CD4-positive, alpha-beta T cell (primary cell): ENCODE measurements around the gene NFYC. TPM values are rescaled to one million over a fixed set of nuclear protein-coding genes. Genes with fewer than 3 reads are reported as not detected.

ENCODE experiments used
- ATAC-seq: fragments of 200-7000 bp; cut with Tn5 transposase; one replicate; pipeline ENCODE4 v1.10.0; 2022; ENCODE audit warnings: mild to moderate bottlenecking; ENCODE audit not compliant: poor library complexity
- CTCF ChIA-PET: fragments of 350-600 bp; sonication (Branson Sonifier 250); formaldehyde crosslinking; loops from one replicate; lab custom pipeline; 2021; ENCODE audit warnings: antibody characterized with exemption, inconsistent platforms; lab: Charles Lee
- POLR2A ChIA-PET: fragments of 350-600 bp; sonication (Branson Sonifier 250); formaldehyde crosslinking; loops from one replicate; lab custom pipeline; 2021; ENCODE audit warnings: antibody characterized with exemption, inconsistent platforms; lab: Charles Lee
- DNase-seq, 14 experiments: peaks; one replicate each; pipeline ENCODE4 v3.0.0-alpha.2; 2013 to 2020; ENCODE audit warnings: mixed read lengths in 2 of 14
- H3K27ac ChIP-seq, 2 donors: one replicate each; pipeline versions ENCODE4 v1.5.1 to v1.7.0; 2013; ENCODE audit warnings: low read length in 2 of 2, low read depth in 1 of 2, mild to moderate bottlenecking in 1 of 2
- H3K27me3 ChIP-seq, 2 experiments: 1 replicate in 1 of 2; 2 replicates in 1 of 2; pipeline versions ENCODE4 v1.6.1 to v1.7.0; 2013; ENCODE audit warnings: low read length in 2 of 2, control low read depth in 1 of 2, mild to moderate bottlenecking in 1 of 2, moderate library complexity in 1 of 2; ENCODE audit not compliant: insufficient read depth in 2 of 2, control insufficient read depth in 1 of 2
- H3K36me3 ChIP-seq: one replicate; pipeline ENCODE4 v1.6.1; 2013; ENCODE audit warnings: low read length, control low read depth; ENCODE audit not compliant: insufficient read depth
- H3K4me1 ChIP-seq: one replicate; pipeline ENCODE4 v1.6.1; 2013; ENCODE audit warnings: low read length, control low read depth; ENCODE audit not compliant: insufficient read depth
- H3K4me3 ChIP-seq: one replicate; pipeline ENCODE4 v1.5.1; 2013; ENCODE audit warnings: mild to moderate bottlenecking, low read length, moderate library complexity
- H3K9me3 ChIP-seq, 2 experiments: 1 replicate in 1 of 2; 2 replicates in 1 of 2; pipeline versions ENCODE4 v1.6.1 to v1.7.0; 2013; ENCODE audit warnings: low read length in 2 of 2, mild to moderate bottlenecking in 2 of 2, control low read depth in 1 of 2, moderate library complexity in 1 of 2; ENCODE audit not compliant: control insufficient read depth in 1 of 2, insufficient read depth in 1 of 2
- H3K27ac Mint-ChIP-seq: one replicate; pipeline ENCODE4 v1.8.0; 2020; ENCODE audit warnings: mixed read lengths
- H3K27me3 Mint-ChIP-seq: one replicate; pipeline ENCODE4 v1.8.0; 2021; ENCODE audit warnings: mixed read lengths
- H3K36me3 Mint-ChIP-seq: one replicate; pipeline ENCODE4 v1.8.0; 2021; ENCODE audit warnings: low read depth, mixed read lengths
- H3K4me1 Mint-ChIP-seq: one replicate; pipeline ENCODE4 v1.8.0; 2021; ENCODE audit warnings: low read depth, mixed read lengths
- H3K4me3 Mint-ChIP-seq: one replicate; pipeline ENCODE4 v1.8.0; 2020; ENCODE audit warnings: mild to moderate bottlenecking, mixed read lengths
- H3K9me3 Mint-ChIP-seq: one replicate; pipeline ENCODE4 v1.8.0; 2020; ENCODE audit warnings: mixed read lengths
- intact Hi-C, 2 experiments: fragments of 100-400 bp; cut with DNase I in 1 of 2; cut with micrococcal nuclease in 1 of 2; formaldehyde crosslinking; loops; one replicate each; pipeline versions ENCODE4 v1.15.1 to v1.9.0; 2023 to 2025; cut with DNase I, micrococcal nuclease
- total RNA-seq, 174 experiments: library from RNA in 2 of 174; stranded (reverse) in 2 of 174; gene quantifications; one replicate each; pipeline ENCODE4 v1.2.3 and lab custom pipeline; 2021 to 2026
- TF ChIP-seq, protein P1 (sequence below): fragments of 200-600 bp; IDR thresholded peaks from one replicate; pipeline ENCODE4 v1.8.0; 2022; ENCODE audit warnings: antibody characterized with exemption, mild to moderate bottlenecking

Gene NFYC
- total RNA-seq, 2 experiments from 2014 or later: 28.6 to 35.2 TPM

- Histone ChIP-seq H3K27me3 (no peaks in the 10 kb centered on the region), H3K36me3 (peaks cover 85% of the 10 kb centered on the region), H3K9me3 (no peaks in the 10 kb centered on the region), H3K4me3 (no peak overlapping the region), H3K27ac (no peak overlapping the region), H3K4me1 (no peaks in the 10 kb centered on the region)
- H3K4me3 Mint-ChIP-seq: no peak overlapping the region
- ChIA-PET CTCF (no interaction called here), POLR2A (interaction anchor here (0.8 kb wide), 1 partner anchor 61 kb away, joined by 4 read pairs; the partner anchor contains the start of gene NFYC)
- intact Hi-C loops: no loop called here
- no peaks in the 10 kb centered on the region for H3K27me3 Mint-ChIP-seq
- H3K4me1 Mint-ChIP-seq: peaks cover 7% of the 10 kb centered on the region
- no peaks in the 10 kb centered on the region for H3K9me3 Mint-ChIP-seq
- H3K36me3 Mint-ChIP-seq: peaks cover 94% of the 10 kb centered on the region
- DNase-seq (no peak), ATAC-seq (no peak)
- TF ChIP-seq, protein P1, sequence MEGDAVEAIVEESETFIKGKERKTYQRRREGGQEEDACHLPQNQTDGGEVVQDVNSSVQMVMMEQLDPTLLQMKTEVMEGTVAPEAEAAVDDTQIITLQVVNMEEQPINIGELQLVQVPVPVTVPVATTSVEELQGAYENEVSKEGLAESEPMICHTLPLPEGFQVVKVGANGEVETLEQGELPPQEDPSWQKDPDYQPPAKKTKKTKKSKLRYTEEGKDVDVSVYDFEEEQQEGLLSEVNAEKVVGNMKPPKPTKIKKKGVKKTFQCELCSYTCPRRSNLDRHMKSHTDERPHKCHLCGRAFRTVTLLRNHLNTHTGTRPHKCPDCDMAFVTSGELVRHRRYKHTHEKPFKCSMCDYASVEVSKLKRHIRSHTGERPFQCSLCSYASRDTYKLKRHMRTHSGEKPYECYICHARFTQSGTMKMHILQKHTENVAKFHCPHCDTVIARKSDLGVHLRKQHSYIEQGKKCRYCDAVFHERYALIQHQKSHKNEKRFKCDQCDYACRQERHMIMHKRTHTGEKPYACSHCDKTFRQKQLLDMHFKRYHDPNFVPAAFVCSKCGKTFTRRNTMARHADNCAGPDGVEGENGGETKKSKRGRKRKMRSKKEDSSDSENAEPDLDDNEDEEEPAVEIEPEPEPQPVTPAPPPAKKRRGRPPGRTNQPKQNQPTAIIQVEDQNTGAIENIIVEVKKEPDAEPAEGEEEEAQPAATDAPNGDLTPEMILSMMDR: no peak
- no peak overlapping the region for H3K27ac Mint-ChIP-seq
Measured at GRCh38 chr1:40751802-40752201, 60.3 kb downstream of the NFYC start.

- H3K27me3 ChIP-seq: no peaks in the 10 kb centered on the region
- intact Hi-C loops: no loop called here
- H3K27me3 Mint-ChIP-seq: no peaks in the 10 kb centered on the region
- TF ChIP-seq, protein P1: no peak
- H3K4me3 ChIP-seq: no peak overlapping the region
- H3K9me3 Mint-ChIP-seq: no peaks in the 10 kb centered on the region
- no peaks in the 10 kb centered on the region for H3K9me3 ChIP-seq
- H3K4me1 ChIP-seq: no peaks in the 10 kb centered on the region
- H3K4me1 Mint-ChIP-seq: peaks cover 7% of the 10 kb centered on the region
- POLR2A ChIA-PET: interaction anchor here (0.6 to 0.9 kb wide), 2 partner anchors 61 to 654 kb away, joined by 3 to 5 read pairs; partner anchors contain the start of gene NFYC
- H3K27ac Mint-ChIP-seq: no peak overlapping the region
- peaks cover 87% of the 10 kb centered on the region for H3K36me3 ChIP-seq
- DNase-seq (no peak), ATAC-seq (no peak)
- no peak overlapping the region for H3K27ac ChIP-seq
- no peak overlapping the region for H3K4me3 Mint-ChIP-seq
- CTCF ChIA-PET: no interaction called here
- peaks cover 92% of the 10 kb centered on the region for H3K36me3 Mint-ChIP-seq
Measured at GRCh38 chr1:40753142-40753882, 61.8 kb downstream of the NFYC start.

GRCh38 chr1:40754201-40754600 is 62.7 kb downstream of the NFYC start:
- Histone ChIP-seq H3K27ac (no peak overlapping the region), H3K4me3 (no peak overlapping the region), H3K36me3 (peaks cover 87% of the 10 kb centered on the region), H3K9me3 (no peaks in the 10 kb centered on the region), H3K27me3 (no peaks in the 10 kb centered on the region), H3K4me1 (no peaks in the 10 kb centered on the region)
- peaks cover 90% of the 10 kb centered on the region for H3K36me3 Mint-ChIP-seq
- intact Hi-C loops: no loop called here
- CTCF ChIA-PET: no interaction called here
- no peaks in the 10 kb centered on the region for H3K27me3 Mint-ChIP-seq
- H3K27ac Mint-ChIP-seq: no peak overlapping the region
- H3K4me3 Mint-ChIP-seq: no peak overlapping the region
- H3K9me3 Mint-ChIP-seq: no peaks in the 10 kb centered on the region
- TF ChIP-seq, protein P1: no peak
- POLR2A ChIA-PET: interaction anchor here (0.8 kb wide), 1 partner anchor 63 kb away, joined by 4 read pairs; the partner anchor contains the start of gene NFYC
- no peak for DNase-seq
- peaks cover 7% of the 10 kb centered on the region for H3K4me1 Mint-ChIP-seq
- no peak for ATAC-seq
